Measurements from ENCODE around the gene MYO5B.

GRCh38 chr18:50008306-50008705 lies 186.6 kb downstream of the MYO5B start:
- TF ChIP-seq, protein P1, sequence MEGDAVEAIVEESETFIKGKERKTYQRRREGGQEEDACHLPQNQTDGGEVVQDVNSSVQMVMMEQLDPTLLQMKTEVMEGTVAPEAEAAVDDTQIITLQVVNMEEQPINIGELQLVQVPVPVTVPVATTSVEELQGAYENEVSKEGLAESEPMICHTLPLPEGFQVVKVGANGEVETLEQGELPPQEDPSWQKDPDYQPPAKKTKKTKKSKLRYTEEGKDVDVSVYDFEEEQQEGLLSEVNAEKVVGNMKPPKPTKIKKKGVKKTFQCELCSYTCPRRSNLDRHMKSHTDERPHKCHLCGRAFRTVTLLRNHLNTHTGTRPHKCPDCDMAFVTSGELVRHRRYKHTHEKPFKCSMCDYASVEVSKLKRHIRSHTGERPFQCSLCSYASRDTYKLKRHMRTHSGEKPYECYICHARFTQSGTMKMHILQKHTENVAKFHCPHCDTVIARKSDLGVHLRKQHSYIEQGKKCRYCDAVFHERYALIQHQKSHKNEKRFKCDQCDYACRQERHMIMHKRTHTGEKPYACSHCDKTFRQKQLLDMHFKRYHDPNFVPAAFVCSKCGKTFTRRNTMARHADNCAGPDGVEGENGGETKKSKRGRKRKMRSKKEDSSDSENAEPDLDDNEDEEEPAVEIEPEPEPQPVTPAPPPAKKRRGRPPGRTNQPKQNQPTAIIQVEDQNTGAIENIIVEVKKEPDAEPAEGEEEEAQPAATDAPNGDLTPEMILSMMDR (IDR thresholded peaks at IDR 0.05), result no peak
- TF ChIP-seq POLR2A (IDR thresholded peaks at IDR 0.05), result no peak
